ENCODE results near the gene GPR62.

GPR62 gene

DNA sequence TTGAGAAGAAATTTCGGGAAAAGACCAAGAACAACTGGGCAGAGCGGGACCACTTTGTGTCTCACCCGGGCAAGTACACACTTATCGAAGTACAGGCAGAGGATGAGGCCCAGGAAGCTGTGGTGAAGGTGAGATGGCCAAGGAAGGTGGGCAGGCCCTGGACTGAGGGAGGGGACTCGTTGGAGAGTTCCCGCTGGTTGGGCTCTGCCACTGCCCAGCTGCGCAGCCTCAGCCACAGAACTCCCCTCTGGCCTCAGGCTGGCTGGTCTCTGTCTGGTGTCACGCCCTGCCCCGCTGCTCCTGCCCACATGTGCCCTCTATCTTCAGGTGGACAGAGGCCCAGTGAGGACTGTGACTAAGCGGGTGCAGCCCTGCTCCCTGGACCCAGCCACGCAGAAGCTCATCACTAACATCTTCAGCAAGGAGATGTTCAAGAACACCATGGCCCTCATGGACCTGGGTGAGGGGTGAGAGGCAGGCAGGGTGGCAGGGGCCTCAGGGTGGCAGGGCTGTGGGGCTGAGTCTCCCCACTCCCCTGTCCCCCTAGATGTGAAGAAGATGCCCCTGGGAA lies 10.6 kb upstream of the GPR62 start:
- in situ Hi-C loops (cut with MboI; ENCODE audit: low pct_unique_long_range_greater_than_20kb, low sequenced_read_pairs, unreplicated experiment): no loop called here
- TF ChIP-seq, protein P1, sequence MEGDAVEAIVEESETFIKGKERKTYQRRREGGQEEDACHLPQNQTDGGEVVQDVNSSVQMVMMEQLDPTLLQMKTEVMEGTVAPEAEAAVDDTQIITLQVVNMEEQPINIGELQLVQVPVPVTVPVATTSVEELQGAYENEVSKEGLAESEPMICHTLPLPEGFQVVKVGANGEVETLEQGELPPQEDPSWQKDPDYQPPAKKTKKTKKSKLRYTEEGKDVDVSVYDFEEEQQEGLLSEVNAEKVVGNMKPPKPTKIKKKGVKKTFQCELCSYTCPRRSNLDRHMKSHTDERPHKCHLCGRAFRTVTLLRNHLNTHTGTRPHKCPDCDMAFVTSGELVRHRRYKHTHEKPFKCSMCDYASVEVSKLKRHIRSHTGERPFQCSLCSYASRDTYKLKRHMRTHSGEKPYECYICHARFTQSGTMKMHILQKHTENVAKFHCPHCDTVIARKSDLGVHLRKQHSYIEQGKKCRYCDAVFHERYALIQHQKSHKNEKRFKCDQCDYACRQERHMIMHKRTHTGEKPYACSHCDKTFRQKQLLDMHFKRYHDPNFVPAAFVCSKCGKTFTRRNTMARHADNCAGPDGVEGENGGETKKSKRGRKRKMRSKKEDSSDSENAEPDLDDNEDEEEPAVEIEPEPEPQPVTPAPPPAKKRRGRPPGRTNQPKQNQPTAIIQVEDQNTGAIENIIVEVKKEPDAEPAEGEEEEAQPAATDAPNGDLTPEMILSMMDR (IDR thresholded peaks at IDR 0.05; ENCODE audit: extremely low read depth, insufficient read depth, missing control alignments): no peak
- DNase-seq (ENCODE audit: low spot score): no peak

DNA sequence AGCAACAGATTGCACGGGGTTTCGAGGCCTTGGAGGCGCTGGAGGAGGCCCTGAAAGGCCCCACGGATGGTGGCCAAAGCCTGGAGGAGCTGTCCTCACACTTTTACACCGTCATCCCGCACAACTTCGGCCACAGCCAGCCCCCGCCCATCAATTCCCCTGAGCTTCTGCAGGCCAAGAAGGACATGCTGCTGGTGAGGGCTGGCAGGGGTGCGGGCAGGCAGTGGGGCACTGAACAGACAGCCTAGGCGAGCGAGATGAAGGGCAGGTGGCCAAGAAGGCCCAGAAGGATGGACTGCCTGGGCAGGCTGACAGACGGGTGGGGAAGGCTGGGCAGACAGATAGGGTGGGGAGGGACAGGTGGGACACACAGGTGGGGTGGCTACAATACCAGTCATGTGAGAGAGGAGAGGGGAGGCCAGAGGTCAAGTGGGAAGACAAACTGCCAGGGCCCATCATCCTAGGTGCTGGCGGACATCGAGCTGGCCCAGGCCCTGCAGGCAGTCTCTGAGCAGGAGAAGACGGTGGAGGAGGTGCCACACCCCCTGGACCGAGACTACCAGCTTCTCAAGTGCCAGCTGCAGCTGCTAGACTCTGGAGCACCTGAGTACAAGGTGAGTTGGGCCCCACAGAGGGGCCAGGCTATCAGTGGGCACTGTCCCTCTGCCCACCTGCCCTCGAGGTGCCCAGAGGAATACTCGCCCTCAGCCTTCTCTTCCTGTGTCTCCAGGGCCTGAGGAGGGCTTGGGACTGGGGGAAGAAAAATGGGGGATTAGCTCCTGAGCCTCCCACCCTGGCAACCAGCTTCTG lies 9.9 kb upstream of the GPR62 start:
- TF ChIP-seq, protein P1 (IDR thresholded peaks at IDR 0.05; ENCODE audit: extremely low read depth, insufficient read depth, missing control alignments): no peak
- in situ Hi-C loops (cut with MboI; ENCODE audit: low pct_unique_long_range_greater_than_20kb, low sequenced_read_pairs, unreplicated experiment): no loop called here
- DNase-seq (ENCODE audit: low spot score): no peak

DNA sequence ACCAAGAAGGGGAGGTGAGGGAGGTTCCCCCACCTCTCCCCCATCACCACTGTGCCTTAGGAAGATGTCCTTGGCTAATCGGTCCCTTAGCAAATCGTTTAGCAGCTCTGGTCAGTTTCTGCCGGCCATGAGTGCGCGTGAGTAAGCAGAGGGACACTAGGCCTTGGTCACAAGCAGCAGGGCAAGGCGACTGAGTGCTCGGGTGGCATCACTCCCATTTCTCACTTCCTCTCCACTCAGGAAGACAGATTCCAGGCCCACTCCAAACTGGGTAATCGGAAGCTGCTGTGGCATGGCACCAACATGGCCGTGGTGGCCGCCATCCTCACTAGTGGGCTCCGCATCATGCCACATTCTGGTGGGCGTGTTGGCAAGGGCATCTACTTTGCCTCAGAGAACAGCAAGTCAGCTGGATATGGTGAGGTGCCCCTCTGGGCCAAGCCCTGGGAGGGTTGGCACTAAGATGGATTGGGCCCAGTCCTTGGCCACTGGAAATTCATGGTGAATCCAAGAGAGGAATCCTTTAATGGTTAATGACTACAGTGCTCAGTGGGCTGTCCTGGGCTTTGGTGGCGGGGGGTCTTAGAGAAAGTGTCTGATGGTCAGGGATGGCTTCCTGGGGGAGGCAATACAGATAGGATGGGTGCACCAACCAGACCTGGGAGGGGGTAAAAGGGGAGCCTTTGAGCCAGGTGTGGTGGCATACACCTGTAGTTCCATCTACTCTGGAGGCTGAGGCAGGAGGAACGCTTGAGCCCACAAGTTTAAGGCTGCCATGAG lies 9.1 kb upstream of the GPR62 start:
- TF ChIP-seq, protein P1 (IDR thresholded peaks at IDR 0.05; ENCODE audit: extremely low read depth, insufficient read depth, missing control alignments): no peak
- in situ Hi-C loops (cut with MboI; ENCODE audit: low pct_unique_long_range_greater_than_20kb, low sequenced_read_pairs, unreplicated experiment): no loop called here
- no peak for DNase-seq (ENCODE audit: low spot score)

DNA sequence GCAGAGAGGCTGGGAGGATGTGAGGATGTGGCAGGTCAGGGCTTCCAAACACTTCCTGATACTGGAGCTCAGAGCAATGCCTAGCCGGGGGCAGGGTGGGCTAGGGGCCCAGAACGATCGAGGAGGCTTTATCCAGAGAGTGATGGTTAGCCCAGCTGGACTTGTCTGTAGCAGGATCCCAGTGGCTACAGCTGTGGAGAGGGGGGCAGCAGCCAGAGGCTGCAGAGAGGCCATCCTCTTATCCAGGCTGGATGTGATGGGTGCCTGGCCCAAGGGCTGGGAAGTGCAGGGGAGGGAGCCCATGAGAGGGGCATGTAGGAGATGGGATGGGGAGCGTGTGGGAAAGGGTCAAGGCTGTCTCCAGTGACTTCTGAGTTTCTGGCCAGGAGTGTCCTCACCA lies 8.4 kb upstream of the GPR62 start:
- TF ChIP-seq, protein P1 (IDR thresholded peaks at IDR 0.05; ENCODE audit: extremely low read depth, insufficient read depth, missing control alignments): no peak
- no peak for DNase-seq (ENCODE audit: low spot score)
- in situ Hi-C loops (cut with MboI; ENCODE audit: low pct_unique_long_range_greater_than_20kb, low sequenced_read_pairs, unreplicated experiment): no loop called here

DNA sequence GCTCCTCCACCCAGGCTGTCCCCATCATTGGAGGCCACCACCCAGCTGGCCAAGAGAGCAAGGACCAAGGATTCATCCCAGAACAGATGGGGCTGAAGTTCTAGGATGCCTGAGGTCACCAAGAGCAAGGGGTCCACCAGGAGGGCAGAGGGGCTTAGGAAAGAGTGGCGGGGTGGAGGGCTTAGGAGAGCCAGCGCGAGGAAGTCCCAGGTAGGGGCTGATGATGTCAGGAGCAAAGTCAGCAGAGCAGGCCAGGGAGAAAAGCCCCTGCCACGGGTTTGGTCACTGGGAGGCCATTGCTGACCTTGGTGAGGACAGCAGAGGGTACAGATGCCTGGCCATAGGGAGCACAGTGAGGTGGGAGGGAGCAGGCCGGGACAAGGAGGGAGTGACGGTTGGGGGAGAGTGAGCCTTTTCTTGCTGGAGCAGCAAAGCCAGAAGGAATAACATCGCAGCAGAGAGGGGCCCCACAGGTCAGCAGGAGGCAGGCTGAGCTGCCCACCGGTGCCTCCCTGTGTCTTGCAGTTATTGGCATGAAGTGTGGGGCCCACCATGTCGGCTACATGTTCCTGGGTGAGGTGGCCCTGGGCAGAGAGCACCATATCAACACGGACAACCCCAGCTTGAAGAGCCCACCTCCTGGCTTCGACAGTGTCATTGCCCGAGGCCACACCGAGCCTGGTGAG lies 7.8 kb upstream of the GPR62 start:
- in situ Hi-C loops (cut with MboI; ENCODE audit: low pct_unique_long_range_greater_than_20kb, low sequenced_read_pairs, unreplicated experiment): no loop called here
- no peak for DNase-seq (ENCODE audit: low spot score)
- TF ChIP-seq, protein P1 (IDR thresholded peaks at IDR 0.05; ENCODE audit: extremely low read depth, insufficient read depth, missing control alignments): no peak

DNA sequence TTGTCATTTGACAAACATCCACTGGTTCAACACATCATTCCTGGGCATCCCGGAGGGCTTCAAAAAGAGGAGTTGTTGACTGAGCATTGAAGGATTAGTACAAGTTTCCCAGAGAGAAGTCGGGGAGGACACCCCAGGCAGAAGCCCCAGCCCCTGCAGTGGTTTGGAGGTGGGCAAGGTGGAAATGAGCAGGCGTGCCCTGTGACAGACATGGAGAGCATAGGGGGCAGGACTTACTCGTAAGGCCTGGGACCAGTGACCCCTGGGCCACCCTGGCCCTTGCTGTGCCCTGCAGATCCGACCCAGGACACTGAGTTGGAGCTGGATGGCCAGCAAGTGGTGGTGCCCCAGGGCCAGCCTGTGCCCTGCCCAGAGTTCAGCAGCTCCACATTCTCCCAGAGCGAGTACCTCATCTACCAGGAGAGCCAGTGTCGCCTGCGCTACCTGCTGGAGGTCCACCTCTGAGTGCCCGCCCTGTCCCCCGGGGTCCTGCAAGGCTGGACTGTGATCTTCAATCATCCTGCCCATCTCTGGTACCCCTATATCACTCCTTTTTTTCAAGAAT lies 7.1 kb upstream of the GPR62 start:
- DNase-seq (ENCODE audit: low spot score): no peak
- in situ Hi-C loops (cut with MboI; ENCODE audit: low pct_unique_long_range_greater_than_20kb, low sequenced_read_pairs, unreplicated experiment): no loop called here
- TF ChIP-seq, protein P1 (IDR thresholded peaks at IDR 0.05; ENCODE audit: extremely low read depth, insufficient read depth, missing control alignments): no peak
